Ecto neural progenitor cell (in vitro differentiated cells): Measurements from ENCODE around the gene CDH15.

Source experiments
- DNase-seq: peaks from one replicate; pipeline ENCODE4 v3.0.0-alpha.2; 2018; ENCODE audit warnings: low spot score

The CDH15 gene

GRCh38 chr16:89237733-89238132 is 66.2 kb downstream of the CDH15 start:
- no peak for DNase-seq

DNA sequence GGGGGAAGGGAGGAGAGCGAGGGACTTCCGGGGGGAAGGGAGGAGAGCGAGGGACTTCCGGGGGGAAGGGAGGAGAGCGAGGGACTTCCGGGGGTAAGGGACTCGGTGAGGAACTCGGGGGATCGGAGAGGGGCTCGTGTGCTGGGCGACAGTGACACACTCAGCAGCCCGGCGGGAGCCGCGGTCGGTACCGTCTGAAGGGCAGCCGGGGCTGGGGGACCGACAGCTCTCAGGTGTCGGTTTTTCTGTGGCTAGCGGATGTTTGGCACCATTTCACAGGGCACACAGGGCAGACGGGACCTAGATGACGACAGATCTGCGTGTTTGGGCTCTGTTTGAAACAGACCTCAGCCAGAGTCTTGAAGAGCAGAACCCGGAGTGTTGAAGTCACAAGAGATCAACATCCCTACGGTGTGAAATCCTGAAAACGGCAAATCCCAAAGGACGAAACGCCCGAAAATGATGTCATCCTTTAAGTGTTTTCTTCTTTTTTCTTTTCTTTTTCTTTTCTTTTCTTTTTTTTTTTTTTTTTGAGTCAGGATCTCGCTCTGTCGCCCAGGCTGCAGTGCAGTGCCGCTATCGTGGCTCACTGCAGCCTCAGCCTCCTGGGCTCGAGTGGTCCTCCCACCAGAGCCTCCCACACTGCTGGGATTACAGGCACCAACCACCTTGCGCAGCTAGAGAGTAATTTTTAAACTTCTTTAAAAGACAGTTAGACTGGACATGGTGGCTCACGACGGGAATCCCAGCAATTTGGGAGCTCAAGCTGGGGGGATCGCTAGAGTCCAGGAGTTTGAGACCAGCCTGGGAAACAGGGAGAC is 69.8 kb downstream of the CDH15 start:
- DNase-seq: peak; percentile 85

DNA sequence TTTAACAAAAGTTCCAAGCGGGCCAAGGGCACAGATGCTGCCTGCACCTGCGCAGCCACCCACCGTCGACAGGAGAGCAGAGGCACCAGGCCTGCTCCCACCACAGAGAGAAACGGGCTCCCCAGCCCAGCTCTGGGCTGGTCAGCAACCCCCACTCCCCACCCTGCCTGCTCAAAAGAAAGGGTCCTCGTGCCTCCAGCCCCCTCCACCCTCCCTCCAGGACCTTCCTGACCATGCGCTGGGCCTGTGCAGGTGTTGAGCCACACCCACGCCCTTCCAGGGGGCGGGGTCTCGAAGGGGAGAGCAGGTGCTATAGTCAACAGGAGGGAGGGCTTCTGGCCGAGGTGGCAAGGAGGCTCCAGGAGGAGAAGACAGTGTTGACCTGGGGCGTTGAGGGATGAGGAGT is 71.2 kb downstream of the CDH15 start:
- no peak for DNase-seq

DNA sequence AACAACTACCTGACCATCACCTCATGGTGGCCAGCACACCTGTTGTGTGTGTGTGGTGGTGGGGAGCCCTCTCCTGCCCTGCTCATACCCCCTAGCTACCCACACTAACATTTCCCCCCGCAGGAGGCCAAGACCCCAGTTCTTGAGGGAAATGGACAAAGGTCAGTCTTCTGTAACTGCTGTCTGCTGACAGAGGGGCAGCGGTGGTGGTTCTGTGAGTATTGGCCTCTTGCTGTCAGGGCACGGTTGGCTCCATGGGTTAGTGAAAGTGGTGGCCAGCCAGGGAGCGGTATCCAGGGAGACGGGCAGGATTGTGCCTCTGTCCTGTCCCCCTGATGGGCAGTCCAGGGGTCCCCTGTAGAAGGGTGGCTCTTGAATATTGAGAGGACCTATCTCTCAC is 72.1 kb downstream of the CDH15 start:
- DNase-seq: no peak

DNA sequence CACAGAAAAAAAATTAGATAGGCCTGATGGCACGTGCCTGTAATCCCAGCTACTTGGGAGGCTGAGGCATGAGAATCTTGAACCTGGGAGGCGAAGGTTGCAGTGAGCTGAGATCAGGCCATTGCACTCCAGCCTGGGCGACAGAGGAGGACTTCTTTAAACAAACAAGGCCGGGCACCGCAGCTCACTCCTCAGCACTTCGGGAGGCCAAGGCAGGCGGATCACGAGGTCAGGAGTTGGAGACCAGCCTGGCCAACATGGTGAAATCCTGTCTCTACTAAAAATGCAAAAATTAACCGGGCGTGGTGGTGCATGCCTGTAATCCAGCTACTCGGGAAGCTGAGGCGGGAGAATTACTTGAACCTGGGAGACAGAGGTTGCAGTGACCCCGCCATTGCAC is 72.7 kb downstream of the CDH15 start:
- peak; percentile 24 for DNase-seq

GRCh38 chr16:89244754-89245153 is 73.2 kb downstream of the CDH15 start:
- no peak for DNase-seq
